ENCODE measurements around the gene CPA3. TPM values are rescaled to one million over a fixed set of nuclear protein-coding genes. Genes with fewer than 3 reads are reported as not detected.

CPA3 gene
- 0.68 TPM in 1 of 2 replicates, not detected in the other for total RNA-seq

- no peak for DNase-seq
Observed at GRCh38 chr3:148865049-148865448, at the start of gene CPA3. Gene CPA3 (plus strand): TSS chr3:148865296. CDS start chr3:148865308, 12 bp downstream.

- no peak for DNase-seq
Observed at GRCh38 chr3:148815316-148816110, 49.6 kb upstream of the CPA3 start.

- no peak for DNase-seq
Observed at GRCh38 chr3:148816427-148816826, 48.7 kb upstream of the CPA3 start.

- DNase-seq = no peak
Observed at GRCh38 chr3:148816981-148817525, 48.0 kb upstream of the CPA3 start.

- DNase-seq = no peak
Observed at GRCh38 chr3:148820361-148821245, 44.5 kb upstream of the CPA3 start.

- no peak for DNase-seq
Observed at GRCh38 chr3:148823026-148823425, 42.1 kb upstream of the CPA3 start.

- no peak for DNase-seq
Observed at GRCh38 chr3:148825476-148825875, 39.6 kb upstream of the CPA3 start.

- DNase-seq = no peak
Observed at GRCh38 chr3:148827585-148827984, 37.5 kb upstream of the CPA3 start, which contains the start of gene CPB1. Gene CPB1 (plus strand): TSS chr3:148827811. CDS start chr3:148827824, 13 bp downstream.

GRCh38 chr3:148828136-148828690 lies 36.9 kb upstream of the CPA3 start:
- no peak for DNase-seq

GRCh38 chr3:148829926-148830325 lies 35.2 kb upstream of the CPA3 start:
- DNase-seq = no peak

- no peak for DNase-seq
Observed at GRCh38 chr3:148833223-148833622, 31.9 kb upstream of the CPA3 start.

- no peak for DNase-seq
Observed at GRCh38 chr3:148839805-148840204, 25.3 kb upstream of the CPA3 start.

GRCh38 chr3:148840451-148840850 lies 24.6 kb upstream of the CPA3 start:
- DNase-seq = no peak

GRCh38 chr3:148845756-148846395 lies 19.2 kb upstream of the CPA3 start:
- DNase-seq = no peak

- no peak for DNase-seq
Observed at GRCh38 chr3:148847351-148847750, 17.7 kb upstream of the CPA3 start.

GRCh38 chr3:148848410-148848809 lies 16.7 kb upstream of the CPA3 start:
- DNase-seq = no peak

GRCh38 chr3:148852271-148852992 lies 12.7 kb upstream of the CPA3 start:
- DNase-seq = no peak

GRCh38 chr3:148853076-148853475 lies 12.0 kb upstream of the CPA3 start:
- no peak for DNase-seq

- DNase-seq = no peak
Observed at GRCh38 chr3:148854061-148854460, 11.0 kb upstream of the CPA3 start.

GRCh38 chr3:148856384-148856783 lies 8.7 kb upstream of the CPA3 start:
- DNase-seq = no peak

GRCh38 chr3:148857316-148857715 lies 7.8 kb upstream of the CPA3 start:
- no peak for DNase-seq
